ENCODE results near the gene PDGFA. TPM values are rescaled to one million over a fixed set of nuclear protein-coding genes. Genes with fewer than 3 reads are reported as not detected.

Gene PDGFA
- total RNA-seq, 2 donors from 2014 or later, result 175 to 219 TPM

- H3K27me3 ChIP-seq (replicated peaks; ENCODE audit: insufficient read depth), result no peaks in the 10 kb centered on the region
- no peak for ATAC-seq (ENCODE audit: insufficient number of reproducible peaks, low FRiP score, low read depth)
- no peak overlapping the region for H3K4me3 ChIP-seq
- H3K36me3 ChIP-seq, result no peaks in the 10 kb centered on the region
- H3K9me3 ChIP-seq, result no peaks in the 10 kb centered on the region
- no peak for DNase-seq (ENCODE audit: low spot score)
- TF ChIP-seq CTCF (IDR thresholded peaks at IDR 0.05), result no peak
- H3K4me1 ChIP-seq (ENCODE audit: control insufficient read depth in 1 of 2, low read depth in 2 of 2), result peaks cover 2 to 18% of the 10 kb centered on the region in 2 donors
- H3K27ac ChIP-seq, result no peak overlapping the region
Measured at GRCh38 chr7:447523-447922, 72.1 kb downstream of the PDGFA start.

Other genes with a start within 250 kb of the PDGFA start
- not detected for gene FOXL3, start 229.7 kb downstream of the PDGFA start, total RNA-seq
- 10 to 100 TPM; 16.7 to 23.4 TPM for gene DNAAF5, start 206.9 kb upstream of the PDGFA start, total RNA-seq
- 10 to 100 TPM; 15.6 to 18.4 TPM for gene PRKAR1B, start 207.4 kb upstream of the PDGFA start, total RNA-seq